Natural killer cell (primary cell): ENCODE data around the gene BMX. TPM values are rescaled to one million over a fixed set of nuclear protein-coding genes. Genes with fewer than 3 reads are reported as not detected.

Experiments used
- ATAC-seq, 3 donors: fragments of 150-1000 bp in 2 of 3; fragments of 200-7000 bp in 1 of 3; cut with Tn5 transposase; 1 replicate in 1 of 3; 2 replicates in 2 of 3; pipeline ENCODE4 v1.10.0; 2021; ENCODE audit warnings: mild to moderate bottlenecking in 2 of 3, moderate library complexity in 2 of 3
- DNase-seq, 2 donors: peaks; one replicate each; pipeline versions ENCODE4 v3.0.0 to v3.0.0-alpha.2; 2013 to 2021; ENCODE audit warnings: mixed read lengths in 1 of 2
- H3K27ac ChIP-seq: one replicate; pipeline ENCODE4 v1.5.1; 2013; ENCODE audit warnings: mild to moderate bottlenecking, low read length
- H3K27me3 ChIP-seq: one replicate; pipeline ENCODE4 v1.6.1; 2013; ENCODE audit warnings: low read length; ENCODE audit not compliant: control insufficient read depth, insufficient read depth
- H3K36me3 ChIP-seq: one replicate; pipeline ENCODE4 v1.6.1; 2013; ENCODE audit warnings: low read length; ENCODE audit not compliant: control insufficient read depth, insufficient read depth
- H3K4me1 ChIP-seq: one replicate; pipeline ENCODE4 v1.6.1; 2013; ENCODE audit warnings: low read length; ENCODE audit not compliant: control insufficient read depth, insufficient read depth
- H3K4me3 ChIP-seq: one replicate; pipeline ENCODE4 v1.5.1; 2013; ENCODE audit warnings: low read length
- H3K9me3 ChIP-seq: one replicate; pipeline ENCODE4 v1.6.1; 2013; ENCODE audit warnings: low read length; ENCODE audit not compliant: control insufficient read depth, insufficient read depth
- H3K27ac Mint-ChIP-seq, 2 donors: one replicate each; pipeline ENCODE4 v1.8.0; 2022; ENCODE audit warnings: mild to moderate bottlenecking in 2 of 2, mixed read lengths in 2 of 2, moderate library complexity in 1 of 2
- H3K27me3 Mint-ChIP-seq, 2 donors: one replicate each; pipeline ENCODE4 v1.8.0; 2022; ENCODE audit warnings: low read depth in 2 of 2, mixed read lengths in 2 of 2
- H3K36me3 Mint-ChIP-seq: one replicate; pipeline ENCODE4 v1.8.0; 2022; ENCODE audit warnings: mixed read lengths
- H3K4me1 Mint-ChIP-seq, 2 donors: one replicate each; pipeline ENCODE4 v1.8.0; 2022; ENCODE audit warnings: mixed read lengths in 2 of 2
- H3K4me3 Mint-ChIP-seq: one replicate; pipeline ENCODE4 v1.8.0; 2022; ENCODE audit warnings: mild to moderate bottlenecking, moderate library complexity, mixed read lengths
- H3K9me3 Mint-ChIP-seq, 2 donors: one replicate each; pipeline ENCODE4 v1.8.0; 2022; ENCODE audit warnings: mixed read lengths in 2 of 2
- WGBS: methylation state at CpG from one replicate; pipeline ENCODE4 v1.1.7; 2013; ENCODE audit warnings: missing lambda C conversion rate; ENCODE audit not compliant: insufficient coverage; 5-methylcytosine and 5-hydroxymethylcytosine counted together
- intact Hi-C: fragments of 100-400 bp; cut with micrococcal nuclease; formaldehyde crosslinking; loops from one replicate; pipeline ENCODE4 v1.14.2; 2022
- total RNA-seq, 4 donors: library from RNA; stranded (reverse); fragments of 120-200 nt in 1 of 4; gene quantifications; one replicate each; pipeline versions ENCODE4 v1.2.3 to v1.2.4, GENCODE V29; 2013 to 2022
- TF ChIP-seq, protein P1 (sequence below): fragments of 200-600 bp; IDR thresholded peaks from one replicate; pipeline ENCODE4 v1.8.0; 2022; ENCODE audit warnings: antibody characterized with exemption

Gene BMX
- total RNA-seq, 3 donors from 2014 or later (not counting 1 experiment from before 2014, with no cell fraction given), result 0.30 TPM; not detected in 2

DNA sequence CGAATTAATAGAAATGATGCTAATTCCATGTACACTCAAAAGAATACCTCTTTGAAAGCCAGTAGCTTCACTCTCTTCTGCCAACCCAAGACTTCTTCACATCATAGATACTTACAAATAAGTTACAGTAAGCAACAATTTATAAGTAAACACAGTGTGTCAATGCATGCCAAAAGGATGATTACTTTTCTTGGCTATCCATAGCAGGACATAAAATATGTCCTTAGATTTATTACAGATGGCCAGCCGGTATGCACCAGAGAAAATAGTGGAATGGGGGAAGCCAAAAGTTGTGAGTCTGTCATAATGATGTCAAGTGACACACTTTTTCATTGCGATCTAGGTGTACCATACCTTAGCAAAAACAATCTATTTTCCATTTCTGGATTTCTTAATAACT is 631 bp upstream of the BMX start:
- Mint-ChIP-seq H3K27ac (no peak overlapping the region), H3K4me3 (no peak overlapping the region), H3K4me1 (peaks cover 6 to 7% of the 10 kb centered on the region in 2 donors), H3K9me3 (no peaks in the 10 kb centered on the region), H3K36me3 (no peaks in the 10 kb centered on the region), H3K27me3 (peaks cover 10 to 76% of the 10 kb centered on the region in 2 donors)
- no peak for DNase-seq
- no peak for ATAC-seq
- WGBS, result 83% methylated on average over 2 of the region's 3 CpGs
- TF ChIP-seq, protein P1, sequence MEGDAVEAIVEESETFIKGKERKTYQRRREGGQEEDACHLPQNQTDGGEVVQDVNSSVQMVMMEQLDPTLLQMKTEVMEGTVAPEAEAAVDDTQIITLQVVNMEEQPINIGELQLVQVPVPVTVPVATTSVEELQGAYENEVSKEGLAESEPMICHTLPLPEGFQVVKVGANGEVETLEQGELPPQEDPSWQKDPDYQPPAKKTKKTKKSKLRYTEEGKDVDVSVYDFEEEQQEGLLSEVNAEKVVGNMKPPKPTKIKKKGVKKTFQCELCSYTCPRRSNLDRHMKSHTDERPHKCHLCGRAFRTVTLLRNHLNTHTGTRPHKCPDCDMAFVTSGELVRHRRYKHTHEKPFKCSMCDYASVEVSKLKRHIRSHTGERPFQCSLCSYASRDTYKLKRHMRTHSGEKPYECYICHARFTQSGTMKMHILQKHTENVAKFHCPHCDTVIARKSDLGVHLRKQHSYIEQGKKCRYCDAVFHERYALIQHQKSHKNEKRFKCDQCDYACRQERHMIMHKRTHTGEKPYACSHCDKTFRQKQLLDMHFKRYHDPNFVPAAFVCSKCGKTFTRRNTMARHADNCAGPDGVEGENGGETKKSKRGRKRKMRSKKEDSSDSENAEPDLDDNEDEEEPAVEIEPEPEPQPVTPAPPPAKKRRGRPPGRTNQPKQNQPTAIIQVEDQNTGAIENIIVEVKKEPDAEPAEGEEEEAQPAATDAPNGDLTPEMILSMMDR, result no peak
- no peaks in the 10 kb centered on the region for H3K4me1 ChIP-seq
- no peaks in the 10 kb centered on the region for H3K27me3 ChIP-seq
- intact Hi-C loops, result loop anchor here (2.0 to 10.0 kb wide), 2 partner anchors 65 to 1195 kb away; no protein-coding TSS in a partner anchor
- no peaks in the 10 kb centered on the region for H3K9me3 ChIP-seq
- no peak overlapping the region for H3K27ac ChIP-seq
- no peak overlapping the region for H3K4me3 ChIP-seq
- no peaks in the 10 kb centered on the region for H3K36me3 ChIP-seq

DNA sequence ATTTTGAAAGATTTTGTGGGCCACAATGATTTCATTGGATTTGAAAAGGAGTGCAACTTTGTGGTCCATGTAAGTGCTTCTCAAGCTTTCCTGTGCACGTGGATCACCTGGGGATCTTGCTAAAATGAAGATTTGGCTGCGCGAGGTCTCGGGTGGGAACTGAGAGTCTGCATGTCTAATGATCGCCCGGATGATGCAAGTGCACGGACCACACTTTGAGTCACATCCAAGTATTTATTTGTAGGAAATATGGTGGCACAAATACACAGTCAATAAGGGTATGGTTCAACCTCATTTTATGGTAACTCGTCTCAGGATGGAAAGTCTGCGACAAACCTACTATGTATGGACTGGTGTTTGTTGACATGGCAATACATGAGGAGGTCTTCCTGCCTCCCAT is 899 bp downstream of the BMX start:
- WGBS, result 89% methylated on average over 7 of the region's 9 CpGs
- H3K36me3 ChIP-seq, result no peaks in the 10 kb centered on the region
- Mint-ChIP-seq H3K4me3 (no peak overlapping the region), H3K36me3 (no peaks in the 10 kb centered on the region), H3K27me3 (peaks cover 11 to 85% of the 10 kb centered on the region in 2 donors), H3K4me1 (peaks cover 6 to 7% of the 10 kb centered on the region in 2 donors), H3K9me3 (no peaks in the 10 kb centered on the region), H3K27ac (no peak overlapping the region)
- H3K4me1 ChIP-seq, result no peaks in the 10 kb centered on the region
- TF ChIP-seq, protein P1, result no peak
- H3K9me3 ChIP-seq, result no peaks in the 10 kb centered on the region
- H3K4me3 ChIP-seq, result no peak overlapping the region
- ATAC-seq (no peak), DNase-seq (no peak)
- intact Hi-C loops, result no loop called here
- no peaks in the 10 kb centered on the region for H3K27me3 ChIP-seq
- H3K27ac ChIP-seq, result no peak overlapping the region

DNA sequence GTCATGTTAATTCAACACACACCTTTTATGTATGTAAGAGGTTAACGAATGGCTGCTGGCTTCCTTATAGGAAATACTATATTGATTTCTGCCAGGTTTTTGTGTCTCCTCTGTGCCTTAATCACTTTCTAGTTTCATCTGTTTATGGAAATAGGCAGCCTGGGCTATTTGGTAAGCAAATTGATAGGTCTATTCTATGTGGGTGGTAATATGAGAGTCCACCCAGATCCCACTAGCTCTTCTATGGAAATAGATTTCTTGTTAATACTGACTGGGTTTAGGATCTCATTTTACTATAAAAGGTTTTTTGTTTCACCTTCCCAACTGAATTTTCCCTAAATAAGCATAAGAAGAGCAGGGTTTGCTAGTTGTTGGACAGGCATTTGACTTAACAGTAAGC is 4.1 kb downstream of the BMX start:
- ATAC-seq (no peak), DNase-seq (no peak)
- Histone ChIP-seq H3K4me3 (no peak overlapping the region), H3K36me3 (no peaks in the 10 kb centered on the region), H3K27ac (no peak overlapping the region), H3K9me3 (no peaks in the 10 kb centered on the region), H3K4me1 (no peaks in the 10 kb centered on the region), H3K27me3 (no peaks in the 10 kb centered on the region)
- WGBS, result no CpG with 5 or more reads among the region's 1 CpG
- peaks cover 4 to 72% of the 10 kb centered on the region in 2 donors for H3K27me3 Mint-ChIP-seq
- no peaks in the 10 kb centered on the region for H3K9me3 Mint-ChIP-seq
- no peak overlapping the region for H3K27ac Mint-ChIP-seq
- H3K4me1 Mint-ChIP-seq, result no peaks in the 10 kb centered on the region
- intact Hi-C loops, result no loop called here
- H3K36me3 Mint-ChIP-seq, result no peaks in the 10 kb centered on the region
- TF ChIP-seq, protein P1, result no peak
- H3K4me3 Mint-ChIP-seq, result no peak overlapping the region

DNA sequence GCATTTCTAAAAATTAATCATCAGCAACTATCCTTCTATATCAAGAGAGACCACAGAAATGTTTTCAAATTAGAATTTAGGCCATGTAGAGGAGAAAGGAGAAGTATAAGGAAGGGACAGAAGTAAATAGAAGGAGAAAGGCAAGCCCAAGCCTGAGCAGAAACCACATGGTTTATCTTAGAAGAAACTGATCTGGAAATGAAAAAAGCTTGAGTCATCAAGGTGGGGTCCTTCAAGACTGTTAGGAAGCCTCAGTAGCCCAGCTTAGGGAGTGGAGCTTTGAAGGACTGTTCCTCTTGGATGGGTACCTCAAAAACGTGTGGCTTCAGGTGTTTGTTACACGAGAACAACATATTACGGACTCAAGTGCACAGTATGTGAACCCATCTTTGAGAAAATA is 4.5 kb downstream of the BMX start:
- H3K27me3 Mint-ChIP-seq, result peaks cover 3 to 67% of the 10 kb centered on the region in 2 donors
- H3K4me1 ChIP-seq, result no peaks in the 10 kb centered on the region
- H3K36me3 ChIP-seq, result no peaks in the 10 kb centered on the region
- no peaks in the 10 kb centered on the region for H3K4me1 Mint-ChIP-seq
- no peaks in the 10 kb centered on the region for H3K9me3 Mint-ChIP-seq
- no peaks in the 10 kb centered on the region for H3K36me3 Mint-ChIP-seq
- no peak overlapping the region for H3K4me3 ChIP-seq
- ATAC-seq (no peak), DNase-seq (no peak)
- H3K9me3 ChIP-seq, result no peaks in the 10 kb centered on the region
- no peak overlapping the region for H3K4me3 Mint-ChIP-seq
- H3K27ac Mint-ChIP-seq, result no peak overlapping the region
- no peaks in the 10 kb centered on the region for H3K27me3 ChIP-seq
- TF ChIP-seq, protein P1, result no peak
- intact Hi-C loops, result no loop called here
- 20% methylated on average over 1 of the region's 3 CpGs for WGBS
- H3K27ac ChIP-seq, result no peak overlapping the region
